ENCODE measurements around the gene RCOR1.

GRCh38 chr14:102589761-102590290, 2.6 kb upstream of the RCOR1 start:
- TF ChIP-seq CTCF (IDR thresholded peaks at IDR 0.05; ENCODE audit: control extremely low read depth in 1 of 3, insufficient read depth in 1 of 3, low read depth in 1 of 3, low read length in 3 of 3) (no peak), YY1 (IDR thresholded peaks at IDR 0.05; ENCODE audit: low read depth, low read length) (no peak), ASH2L (IDR thresholded peaks at IDR 0.05; ENCODE audit: low read length) (no peak)
